Sciatic nerve (tissue), 2 donors: ENCODE measurements around the gene MICOS13. TPM values are rescaled to one million over a fixed set of nuclear protein-coding genes. Genes with fewer than 3 reads are reported as not detected.

ENCODE experiments used
- ATAC-seq: fragments of 200-7000 bp; cut with Tn5 transposase; one replicate; pipeline ENCODE4 v1.9.1; 2020; ENCODE audit warnings: mild to moderate bottlenecking, moderate library complexity
- DNase-seq: peaks from one replicate; pipeline ENCODE4 v3.0.0-alpha.2; 2020; ENCODE audit warnings: low spot score
- intact Hi-C: fragments of 100-400 bp; cut with DNase I; formaldehyde crosslinking; loops from one replicate; pipeline ENCODE4 v1.14.2; 2022
- total RNA-seq: library from RNA; stranded (reverse); fragmentation: NEBNext Ultra II Directional; extraction: Animal tissue kit (Norgen Biotek cat#: 25700); gene quantifications from one replicate; pipeline ENCODE4 v1.2.1, GENCODE V29; 2021
- donor health status: DM: no; HTN: no; CAD: no.
- donor health status: DM: no; HTN: no; CAD: no.

Gene MICOS13, protein sequence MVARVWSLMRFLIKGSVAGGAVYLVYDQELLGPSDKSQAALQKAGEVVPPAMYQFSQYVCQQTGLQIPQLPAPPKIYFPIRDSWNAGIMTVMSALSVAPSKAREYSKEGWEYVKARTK
- 35.9 TPM for total RNA-seq

DNA sequence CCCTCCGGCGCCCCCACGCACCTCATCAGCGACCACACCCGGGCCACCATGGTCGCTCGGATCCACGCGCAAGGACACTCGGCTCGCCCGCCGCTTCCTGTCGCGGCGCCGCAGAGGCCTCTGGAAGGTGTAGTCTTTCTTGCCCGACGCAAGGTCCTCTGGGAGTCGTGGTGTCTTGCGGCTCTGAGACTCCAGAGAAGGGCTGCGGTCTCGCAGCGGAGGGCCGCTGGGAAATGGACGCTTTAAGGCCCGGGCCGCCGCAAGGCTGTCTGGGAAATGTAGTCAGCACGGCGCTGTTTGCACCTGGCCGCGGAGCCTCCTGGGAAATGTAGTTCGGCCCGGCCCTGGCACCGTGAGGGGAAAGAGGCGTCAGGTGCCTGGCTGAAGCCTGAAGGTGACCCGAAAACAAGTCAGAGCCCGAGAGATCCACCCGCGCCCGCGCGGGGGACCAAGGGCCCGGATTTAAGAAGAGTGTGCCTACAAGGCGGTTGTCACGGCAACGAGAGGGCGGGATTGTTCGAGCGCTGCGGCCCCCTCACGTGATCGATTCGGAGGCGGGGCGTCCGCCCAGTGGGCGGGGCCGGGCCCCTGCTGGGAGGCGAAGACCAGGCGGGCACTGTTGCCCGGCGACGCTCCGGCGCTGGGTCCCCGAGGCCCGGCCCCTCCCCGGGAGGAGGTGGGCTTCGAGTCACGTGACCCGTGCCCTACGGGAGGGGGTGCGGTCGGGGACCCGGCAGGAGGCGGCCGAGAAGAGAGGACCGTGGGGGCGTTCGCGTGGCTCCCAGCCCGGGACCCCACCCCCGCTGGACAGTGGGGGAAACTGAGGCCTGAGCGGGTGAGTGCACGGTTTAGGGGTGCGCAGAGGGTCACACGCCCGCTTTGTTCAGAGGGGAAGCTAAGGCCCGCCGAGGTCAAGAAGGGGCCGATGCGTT is at the start of gene MICOS13, which contains the start of gene HSD11B1L:
Gene MICOS13 (minus strand): TSS at position 80 of the 932 bp plus-strand sequence. CDS start 30 bp downstream, at position 50.
Gene HSD11B1L (plus strand): TSS at position 591 of the 932 bp plus-strand sequence. CDS start 3,806 bp downstream, outside the sequence.
- intact Hi-C loops = no loop called here
- ATAC-seq (peak; percentile 97), DNase-seq (peak; percentile 99)

DNA sequence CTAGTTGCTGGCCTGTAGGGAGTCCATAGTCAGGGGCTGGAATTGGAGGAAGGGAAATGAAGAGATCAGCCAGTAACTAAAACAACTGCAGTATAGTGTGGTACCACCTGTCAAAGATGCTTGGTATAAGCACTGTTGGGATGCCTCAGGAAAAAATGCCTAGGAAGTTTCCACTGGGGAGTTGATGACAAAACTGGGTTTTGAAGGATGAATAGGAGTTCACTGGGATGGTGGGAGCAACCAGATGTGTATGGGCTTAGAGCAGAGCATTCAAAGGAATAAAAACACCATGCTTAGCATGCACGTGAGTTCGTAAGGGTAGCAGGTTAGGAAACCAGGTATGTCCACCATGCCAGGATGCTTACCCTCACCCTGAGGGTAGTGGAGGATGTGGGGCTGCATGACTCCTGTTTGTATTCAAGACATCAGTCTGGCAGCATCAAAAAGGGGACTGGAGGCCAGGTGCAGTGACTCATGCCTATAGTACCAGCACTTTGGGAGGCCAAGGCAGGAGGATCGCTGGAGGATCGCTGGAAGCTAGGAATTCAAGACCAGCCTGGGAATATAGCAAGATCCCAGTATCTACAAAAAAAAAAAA is 47.2 kb upstream of the MICOS13 start:
- DNase-seq (no peak), ATAC-seq (no peak)
- intact Hi-C loops = no loop called here

DNA sequence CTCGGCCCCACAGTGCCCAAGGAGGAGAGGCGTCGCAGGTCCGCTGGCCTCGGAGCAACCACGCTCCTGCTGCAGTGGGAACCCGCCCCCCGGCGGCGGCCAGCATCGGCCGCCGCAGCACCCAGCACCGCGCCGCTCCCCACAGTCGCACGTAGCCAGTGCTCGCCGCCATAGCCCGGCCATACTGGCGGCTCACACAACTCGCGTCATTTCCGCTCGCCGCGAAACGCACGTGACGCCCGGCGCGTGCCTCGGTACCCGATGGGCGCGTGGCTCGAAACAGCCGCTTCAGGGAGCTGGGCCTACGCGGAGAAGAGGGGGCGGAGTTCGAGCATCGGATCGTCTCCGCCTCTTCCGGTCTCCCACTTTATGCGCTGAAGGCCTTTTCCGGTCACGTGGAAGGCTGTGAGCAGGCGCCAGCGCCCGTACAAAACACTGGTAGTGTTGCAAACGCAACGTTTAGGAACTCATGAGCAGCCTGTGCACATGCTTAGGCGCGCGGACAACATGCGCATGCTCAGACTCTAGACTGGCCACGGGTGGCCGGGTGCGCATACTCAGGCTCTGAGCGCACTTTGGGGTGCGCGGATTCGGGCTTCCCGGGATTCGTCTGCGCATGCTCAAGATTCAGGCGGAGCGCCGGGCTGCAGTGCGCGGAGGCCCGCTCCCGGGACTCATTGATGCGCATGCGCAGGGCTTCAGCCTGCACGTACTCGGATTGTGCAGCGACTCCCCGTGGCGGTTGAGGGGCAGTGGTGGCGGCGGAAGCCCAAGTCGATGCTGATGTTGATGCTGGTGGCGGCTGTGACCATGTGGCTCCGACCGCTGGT is 39.9 kb upstream of the MICOS13 start, which contains the start of the genes CATSPERD and LONP1:
Gene CATSPERD (plus strand): TSS at position 677 of the 830 bp plus-strand sequence. CDS start 101 bp downstream, at position 778.
Gene LONP1 (minus strand): TSS at position 186 of the 830 bp plus-strand sequence. CDS start 14 bp downstream, at position 172.
- ATAC-seq (peak; percentile 99), DNase-seq (peak; percentile 99)
- intact Hi-C loops = no loop called here

DNA sequence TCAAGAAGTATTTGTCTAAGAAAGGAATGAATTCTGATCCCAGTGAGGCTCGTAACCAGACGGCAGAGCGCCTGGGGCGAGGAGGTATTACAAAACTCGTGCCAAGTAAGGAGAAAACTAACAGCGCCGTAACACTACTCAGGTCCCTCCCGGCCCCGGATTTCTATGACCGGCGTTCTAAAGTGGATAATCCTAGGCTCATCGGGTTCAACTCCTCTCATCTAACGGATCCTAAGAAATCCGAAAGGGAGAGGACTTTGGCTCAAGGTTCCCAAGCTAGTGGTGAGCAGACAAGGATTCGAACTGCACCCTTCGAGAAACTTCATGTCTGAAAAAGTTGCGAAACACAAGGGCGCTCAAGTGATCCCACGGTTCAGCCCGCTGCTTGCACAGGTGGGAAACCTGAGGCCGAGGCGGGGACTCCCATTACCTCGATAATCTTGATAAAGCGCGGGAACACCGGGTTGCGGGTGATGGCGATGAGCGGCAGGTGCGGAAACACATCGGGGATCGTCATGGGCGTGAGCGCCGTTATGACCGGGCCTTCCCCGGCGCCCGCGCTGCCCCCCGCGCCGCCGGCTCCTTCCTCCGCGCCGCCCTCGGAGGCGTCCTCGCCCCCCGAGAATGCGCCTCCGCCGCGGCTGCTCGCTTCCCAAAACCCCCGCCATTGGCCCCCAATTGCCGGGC is 39.1 kb upstream of the MICOS13 start:
- intact Hi-C loops = no loop called here
- ATAC-seq = no peak
- DNase-seq = no peak

DNA sequence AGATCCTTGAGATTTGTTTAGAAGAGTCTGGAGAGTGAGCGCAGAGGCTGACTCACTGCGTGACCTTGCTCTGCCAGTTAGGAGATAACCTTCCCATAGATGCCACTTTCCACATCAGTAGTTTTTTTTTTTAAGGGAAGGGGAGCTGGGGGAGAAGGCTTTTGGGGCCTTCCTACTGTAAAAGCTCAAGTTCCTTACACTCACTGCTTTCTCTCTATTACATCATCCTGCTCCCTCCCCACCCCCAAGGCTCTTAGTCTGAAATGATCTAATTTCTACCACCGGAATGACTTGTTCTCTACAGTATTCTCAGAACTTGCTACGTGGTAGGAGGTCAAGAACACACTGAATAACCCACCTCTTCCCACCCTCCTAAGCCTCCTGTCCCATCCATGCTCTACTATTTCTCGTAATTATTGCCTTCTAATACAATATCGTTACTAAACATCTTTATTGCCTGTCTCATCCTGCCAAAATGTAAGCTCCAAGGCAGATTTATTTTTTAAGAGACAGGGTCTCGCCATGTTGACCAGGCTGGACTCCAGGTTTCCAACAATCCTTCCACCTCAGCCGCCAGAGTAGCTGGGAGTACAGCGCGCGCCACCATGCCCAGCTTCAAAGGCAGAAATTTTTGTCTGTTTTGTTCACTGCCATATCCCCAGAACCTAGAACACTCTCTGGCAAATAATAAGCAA is 38.4 kb upstream of the MICOS13 start:
- DNase-seq (no peak), ATAC-seq (no peak)
- intact Hi-C loops = no loop called here

DNA sequence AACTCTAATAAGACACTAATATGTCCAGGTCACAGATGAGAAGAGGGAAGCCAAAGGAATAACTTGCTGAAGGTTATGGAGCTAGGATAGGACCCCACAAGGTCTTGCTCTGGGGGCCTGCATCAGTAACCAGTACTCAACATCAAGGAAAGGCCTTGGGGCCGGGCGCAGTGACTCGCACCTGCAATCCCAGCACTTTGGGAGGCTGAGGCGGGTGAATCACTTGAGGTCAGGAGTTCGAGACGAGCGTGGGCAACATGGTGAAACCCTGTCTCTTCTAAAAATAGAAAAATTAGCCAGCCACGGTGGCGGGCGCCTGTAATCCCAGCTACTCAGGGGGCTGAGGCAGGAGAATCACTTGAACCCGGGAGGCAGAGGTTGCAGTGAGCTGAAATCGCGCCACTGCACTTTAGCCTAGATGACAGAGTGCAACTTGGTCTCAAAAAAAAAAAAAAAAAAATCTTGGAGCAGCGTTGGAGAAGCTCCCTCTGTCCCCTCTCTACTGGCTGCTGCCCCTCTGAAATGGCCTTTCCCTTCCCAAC is 37.8 kb upstream of the MICOS13 start:
- intact Hi-C loops = no loop called here
- ATAC-seq (no peak), DNase-seq (no peak)

DNA sequence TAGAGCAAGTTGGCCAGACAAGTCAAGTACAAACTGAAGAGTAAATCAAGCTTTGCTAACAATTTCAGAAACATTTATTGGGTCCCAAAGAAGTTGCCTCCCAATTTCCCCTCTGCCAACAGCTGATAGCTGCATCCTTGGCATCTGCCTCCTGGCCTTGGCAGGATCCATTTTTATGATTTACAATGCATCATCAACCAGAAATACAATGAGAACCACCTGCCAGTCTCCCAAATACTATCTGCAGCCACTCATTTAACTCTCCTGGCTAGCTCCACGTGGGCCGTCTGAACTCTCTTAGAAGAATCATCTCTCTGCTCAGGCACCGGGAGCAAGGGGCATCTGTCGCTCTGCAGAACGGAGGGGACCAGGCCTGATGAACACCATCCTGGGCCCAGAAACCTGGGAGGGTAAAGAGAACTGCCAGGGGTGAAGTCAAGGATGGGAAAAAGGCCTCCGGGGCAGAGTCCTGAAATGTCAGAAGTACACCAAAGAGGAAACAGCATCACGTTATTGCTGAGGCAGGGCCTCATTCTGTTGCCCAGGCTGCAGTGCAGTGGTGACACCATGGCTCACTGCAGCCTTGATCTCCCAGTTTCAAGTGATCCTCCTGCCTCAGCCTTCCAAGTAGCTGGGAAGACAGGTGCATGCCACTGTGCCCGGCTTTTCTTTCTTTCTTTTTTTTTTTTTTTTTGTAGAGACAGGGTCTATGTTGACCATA is 37.1 kb upstream of the MICOS13 start:
- ATAC-seq (no peak), DNase-seq (no peak)
- intact Hi-C loops = no loop called here

DNA sequence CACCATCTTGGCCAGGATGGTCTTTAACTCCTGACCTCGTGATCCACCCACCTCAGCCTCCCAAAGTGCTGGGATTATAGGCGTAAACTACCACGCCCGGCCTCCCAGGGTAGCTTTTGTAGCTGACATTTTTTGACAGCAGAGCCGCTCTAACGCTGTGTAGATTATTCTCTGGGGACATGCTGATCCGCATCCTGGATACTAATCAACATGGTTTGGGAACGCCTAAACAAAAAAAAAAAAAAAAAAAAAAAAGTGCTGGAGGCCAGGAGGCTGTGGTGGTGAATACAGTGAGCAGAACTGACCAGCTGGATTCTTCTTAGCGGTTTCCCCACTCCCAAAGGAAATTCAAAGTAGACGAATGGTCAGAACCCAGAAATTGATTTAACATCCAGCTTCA is 34.5 kb upstream of the MICOS13 start:
- intact Hi-C loops = no loop called here
- ATAC-seq (no peak), DNase-seq (no peak)

DNA sequence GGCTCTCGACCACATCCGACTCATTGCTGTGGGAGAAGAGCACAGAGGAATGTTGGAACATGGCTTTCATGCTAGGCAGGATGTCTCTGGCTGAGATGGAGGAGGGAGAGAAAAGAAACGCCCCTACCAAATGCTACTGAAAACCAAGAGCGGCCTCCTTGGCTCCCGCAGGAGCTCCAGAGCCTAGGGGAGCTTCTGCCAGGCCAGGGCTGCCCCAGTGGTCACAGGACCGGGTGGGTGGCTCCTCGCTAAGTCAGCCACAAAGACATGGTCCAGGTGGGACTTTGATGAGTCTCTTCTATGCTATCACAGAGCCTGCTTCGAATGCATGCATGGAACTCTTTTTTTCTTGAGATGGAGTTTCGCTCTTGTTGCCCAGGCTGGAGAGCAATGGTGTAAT is 32.9 kb upstream of the MICOS13 start:
- intact Hi-C loops = no loop called here
- ATAC-seq = no peak
- DNase-seq = no peak

DNA sequence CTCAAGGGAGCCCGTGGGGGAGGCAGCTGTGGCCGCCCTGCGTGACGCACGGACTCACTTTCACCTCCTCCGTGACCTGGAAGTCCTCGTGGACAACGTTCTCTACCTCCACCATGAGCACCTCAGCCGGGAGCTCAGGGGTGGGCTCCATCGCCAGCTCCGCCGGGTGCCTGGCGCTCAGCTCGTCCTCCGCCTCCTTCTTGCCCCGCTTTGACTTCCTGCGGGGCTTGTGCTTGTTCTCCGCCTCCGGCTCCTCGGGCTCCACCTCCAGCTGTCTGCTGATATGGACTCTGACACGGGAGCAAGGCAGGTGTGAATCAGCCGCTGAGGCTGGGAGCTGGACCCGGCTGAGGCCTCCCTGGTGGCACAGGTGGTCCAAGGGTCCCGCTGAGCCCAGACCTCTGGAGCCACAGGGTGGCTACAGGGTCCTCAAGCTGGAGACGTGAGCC is 31.4 kb upstream of the MICOS13 start:
- DNase-seq (no peak), ATAC-seq (no peak)
- intact Hi-C loops = no loop called here

DNA sequence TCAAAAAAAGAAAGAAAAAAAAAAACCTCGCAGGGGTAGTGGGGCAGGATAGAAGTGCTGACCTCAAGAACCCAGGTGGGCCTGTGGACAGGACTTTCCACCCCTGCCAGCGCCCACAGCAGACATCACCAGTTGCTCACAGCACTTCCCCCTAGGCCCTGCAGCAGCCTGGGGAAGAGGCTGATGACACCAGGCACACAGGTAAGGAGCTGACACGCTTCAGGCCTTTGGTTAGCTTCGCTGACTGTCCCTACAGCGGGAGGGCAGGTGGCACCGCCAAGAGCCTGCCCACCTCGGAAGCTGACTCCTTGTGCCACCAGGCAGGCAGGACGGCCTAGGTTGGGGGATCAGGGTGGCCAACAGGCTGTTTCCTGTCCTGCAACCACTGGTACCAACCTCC is 30.7 kb upstream of the MICOS13 start:
- intact Hi-C loops = no loop called here
- no peak for ATAC-seq
- no peak for DNase-seq

DNA sequence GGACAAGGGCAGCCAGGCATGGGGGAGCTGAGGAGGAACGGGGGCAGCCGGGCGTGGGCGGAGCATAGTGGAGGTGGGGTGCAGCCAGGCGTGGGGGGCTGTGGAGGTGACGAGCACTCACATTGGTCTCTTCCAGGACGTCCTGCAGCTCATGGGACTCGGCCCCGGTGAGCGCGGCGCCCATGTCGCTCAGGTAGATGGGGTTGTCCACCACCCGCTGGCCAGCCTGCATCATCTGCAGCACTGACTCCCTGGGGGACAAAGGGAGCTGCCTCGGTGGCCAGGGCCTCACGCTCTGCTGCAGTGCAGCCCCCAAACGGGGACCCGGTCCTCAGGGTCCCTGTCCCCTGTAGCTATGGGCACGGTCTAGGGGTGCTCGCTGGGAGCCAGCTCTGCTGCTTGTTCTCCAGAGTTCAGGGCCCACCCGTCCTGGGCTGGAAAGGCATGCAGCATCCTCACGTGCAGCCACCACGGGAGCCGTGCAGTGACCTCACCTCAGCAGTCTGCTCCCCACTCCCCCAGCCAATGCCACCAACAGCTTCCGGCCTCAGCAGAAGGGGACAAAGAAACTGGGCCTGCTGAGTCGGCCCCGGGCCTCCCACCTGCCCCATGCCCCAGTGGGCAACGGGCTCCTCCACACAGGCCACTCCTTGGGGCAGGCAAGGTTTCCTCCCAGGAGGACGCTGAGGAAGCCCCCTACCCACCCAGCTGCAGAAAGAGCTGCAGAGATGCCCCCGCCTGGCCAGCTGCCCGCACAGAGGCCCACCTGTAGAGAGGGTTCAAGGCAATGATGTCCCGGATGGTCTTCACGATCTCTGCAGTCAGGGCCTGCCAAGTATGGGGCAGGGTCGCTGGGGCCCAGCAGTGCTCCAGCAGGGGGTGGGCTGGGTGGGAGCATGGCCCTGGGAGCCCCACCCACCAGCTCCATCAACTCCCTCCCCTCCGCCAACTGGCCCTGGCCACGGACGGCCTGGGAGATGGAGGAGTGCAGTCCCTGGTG is 27.6 kb upstream of the MICOS13 start:
- no peak for DNase-seq
- no peak for ATAC-seq

DNA sequence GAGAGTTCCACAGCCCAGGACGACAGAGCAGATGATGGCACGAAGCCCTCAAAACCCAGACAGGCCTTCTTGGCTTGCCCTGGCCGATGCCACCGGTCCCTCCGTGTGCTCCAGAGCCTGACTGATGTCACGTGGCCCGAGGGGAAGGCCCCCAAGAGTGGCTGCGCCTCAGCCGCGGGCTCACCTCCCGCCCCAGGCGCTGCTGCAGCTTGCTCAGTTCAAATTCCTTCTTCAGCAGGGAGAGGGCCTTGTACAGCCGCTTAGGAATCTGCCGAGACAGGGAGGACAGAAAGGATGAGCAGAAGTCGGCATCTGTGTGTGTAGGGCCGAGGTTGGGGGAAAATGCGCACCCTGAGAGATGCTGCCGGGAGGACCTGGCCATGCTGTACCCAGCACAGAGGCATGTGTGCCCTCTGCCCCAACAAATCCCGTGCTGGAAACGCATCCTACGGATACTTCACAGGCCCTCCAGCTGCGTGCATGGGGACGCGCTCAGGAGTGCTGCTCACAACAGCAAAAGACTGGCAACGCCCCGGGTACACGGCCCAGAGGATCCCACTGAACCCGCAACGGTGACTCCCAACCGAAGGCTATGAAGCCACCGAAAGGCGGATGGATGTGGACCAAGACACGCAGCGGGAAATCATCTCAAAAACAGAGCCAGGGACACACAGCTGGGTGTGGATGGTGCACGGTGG is 26.7 kb upstream of the MICOS13 start:
- DNase-seq (no peak), ATAC-seq (no peak)
- intact Hi-C loops = no loop called here

More for the DNA sequence above, 27.6 kb upstream of the MICOS13 start:
- intact Hi-C loops = no loop called here

DNA sequence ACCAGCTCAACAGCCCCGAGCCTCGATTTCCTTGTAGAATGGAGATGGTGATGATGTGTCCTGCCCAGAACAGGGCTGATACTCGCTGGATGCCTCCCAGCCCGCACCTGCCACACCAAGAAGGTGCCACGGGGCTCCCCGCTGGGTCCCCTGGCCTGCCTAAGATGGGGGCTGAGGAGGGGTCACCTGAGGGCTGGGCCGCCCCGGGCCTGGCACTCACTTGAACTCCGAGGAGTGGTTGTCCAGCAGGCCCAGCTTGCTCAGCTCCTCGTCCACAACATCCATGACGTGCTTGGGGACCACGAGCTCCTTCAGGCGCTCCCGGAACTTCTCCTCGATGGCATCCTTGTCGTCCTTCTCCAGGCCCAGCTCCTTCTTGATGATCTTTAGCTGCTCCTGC is 25.2 kb upstream of the MICOS13 start:
- DNase-seq = no peak
- no peak for ATAC-seq
- intact Hi-C loops = no loop called here
